T-helper 2 cell treated with Interferon-gamma antibody and Interleukin-4, amounts not matched to agents 5 μg/mL and 100 μg/mL, for 36 hours (primary cell): ENCODE results near the gene PTCD3.

Experiments
- DNase-seq: peaks from one replicate; pipeline ENCODE4 v3.0.0; 2021; ENCODE audit warnings: low spot score
- H3K27ac Mint-ChIP-seq: one replicate; pipeline ENCODE4 v1.8.0; 2021; ENCODE audit warnings: mild to moderate bottlenecking, mixed read lengths
- H3K27me3 Mint-ChIP-seq: one replicate; pipeline ENCODE4 v1.8.0; 2021; ENCODE audit warnings: low read depth, mixed read lengths
- H3K36me3 Mint-ChIP-seq: one replicate; pipeline ENCODE4 v1.8.0; 2021; ENCODE audit warnings: low read depth, mixed read lengths
- H3K4me1 Mint-ChIP-seq: one replicate; pipeline ENCODE4 v1.8.0; 2021; ENCODE audit warnings: low read depth, mixed read lengths
- H3K4me3 Mint-ChIP-seq: one replicate; pipeline ENCODE4 v1.8.0; 2022; ENCODE audit warnings: mild to moderate bottlenecking, moderate library complexity, mixed read lengths
- H3K9me3 Mint-ChIP-seq: one replicate; pipeline ENCODE4 v1.8.0; 2021; ENCODE audit warnings: mixed read lengths

Gene PTCD3

GRCh38 chr2:86073225-86073624 lies 32.8 kb upstream of the PTCD3 start:
- Mint-ChIP-seq H3K4me1 (peaks cover 16% of the 10 kb centered on the region), H3K4me3 (no peak overlapping the region), H3K36me3 (peaks cover 57% of the 10 kb centered on the region), H3K27ac (no peak overlapping the region), H3K27me3 (no peaks in the 10 kb centered on the region), H3K9me3 (no peaks in the 10 kb centered on the region)
- DNase-seq: no peak

GRCh38 chr2:86074256-86074655 lies 31.8 kb upstream of the PTCD3 start:
- Mint-ChIP-seq H3K4me1 (peaks cover 22% of the 10 kb centered on the region), H3K9me3 (no peaks in the 10 kb centered on the region), H3K4me3 (no peak overlapping the region), H3K27me3 (no peaks in the 10 kb centered on the region), H3K36me3 (peaks cover 62% of the 10 kb centered on the region), H3K27ac (no peak overlapping the region)
- no peak for DNase-seq

- DNase-seq: no peak
- Mint-ChIP-seq H3K36me3 (peaks cover 60% of the 10 kb centered on the region), H3K9me3 (no peaks in the 10 kb centered on the region), H3K4me3 (no peak overlapping the region), H3K27me3 (no peaks in the 10 kb centered on the region), H3K4me1 (peaks cover 25% of the 10 kb centered on the region), H3K27ac (no peak overlapping the region)
Observed at GRCh38 chr2:86074811-86075210, 31.2 kb upstream of the PTCD3 start.

GRCh38 chr2:86075886-86076285 lies 30.1 kb upstream of the PTCD3 start:
- Mint-ChIP-seq H3K4me3 (no peak overlapping the region), H3K4me1 (peaks cover 36% of the 10 kb centered on the region), H3K9me3 (no peaks in the 10 kb centered on the region), H3K36me3 (peaks cover 60% of the 10 kb centered on the region), H3K27ac (no peak overlapping the region), H3K27me3 (no peaks in the 10 kb centered on the region)
- no peak for DNase-seq

GRCh38 chr2:86078774-86079545 lies 27.1 kb upstream of the PTCD3 start:
- DNase-seq: no peak
- H3K27ac Mint-ChIP-seq: peak overlapping the region; percentile 66
- no peak overlapping the region for H3K4me3 Mint-ChIP-seq
- no peaks in the 10 kb centered on the region for H3K27me3 Mint-ChIP-seq
- no peaks in the 10 kb centered on the region for H3K9me3 Mint-ChIP-seq
- peaks cover 36% of the 10 kb centered on the region for H3K4me1 Mint-ChIP-seq
- peaks cover 46% of the 10 kb centered on the region for H3K36me3 Mint-ChIP-seq

GRCh38 chr2:86079981-86080911 lies 25.8 kb upstream of the PTCD3 start:
- Mint-ChIP-seq H3K4me1 (peaks cover 36% of the 10 kb centered on the region), H3K36me3 (peaks cover 46% of the 10 kb centered on the region), H3K27me3 (no peaks in the 10 kb centered on the region), H3K4me3 (no peak overlapping the region), H3K9me3 (no peaks in the 10 kb centered on the region), H3K27ac (peak overlapping the region; percentile 72)
- DNase-seq: peak; percentile 67

GRCh38 chr2:86081724-86082123 lies 24.3 kb upstream of the PTCD3 start:
- peaks cover 36% of the 10 kb centered on the region for H3K4me1 Mint-ChIP-seq
- no peak overlapping the region for H3K4me3 Mint-ChIP-seq
- H3K9me3 Mint-ChIP-seq: no peaks in the 10 kb centered on the region
- H3K27me3 Mint-ChIP-seq: no peaks in the 10 kb centered on the region
- no peak for DNase-seq
- peaks cover 42% of the 10 kb centered on the region for H3K36me3 Mint-ChIP-seq
- H3K27ac Mint-ChIP-seq: no peak overlapping the region

- Mint-ChIP-seq H3K4me1 (peaks cover 31% of the 10 kb centered on the region), H3K27me3 (no peaks in the 10 kb centered on the region), H3K4me3 (no peak overlapping the region), H3K9me3 (no peaks in the 10 kb centered on the region), H3K27ac (no peak overlapping the region), H3K36me3 (peaks cover 36% of the 10 kb centered on the region)
- DNase-seq: no peak
Observed at GRCh38 chr2:86082756-86083155, 23.3 kb upstream of the PTCD3 start.

GRCh38 chr2:86087936-86088850 lies 17.8 kb upstream of the PTCD3 start:
- no peak for DNase-seq
- H3K36me3 Mint-ChIP-seq: peaks cover 33% of the 10 kb centered on the region

GRCh38 chr2:86094229-86094628 lies 11.8 kb upstream of the PTCD3 start:
- DNase-seq: no peak
- Mint-ChIP-seq H3K36me3 (peaks cover 45% of the 10 kb centered on the region), H3K4me3 (no peak overlapping the region), H3K9me3 (no peaks in the 10 kb centered on the region), H3K4me1 (peaks cover 8% of the 10 kb centered on the region), H3K27me3 (no peaks in the 10 kb centered on the region), H3K27ac (no peak overlapping the region)

More at GRCh38 chr2:86087936-86088850, 17.8 kb upstream of the PTCD3 start:
- Mint-ChIP-seq H3K27me3 (no peaks in the 10 kb centered on the region), H3K27ac (no peak overlapping the region), H3K4me1 (no peaks in the 10 kb centered on the region), H3K9me3 (no peaks in the 10 kb centered on the region), H3K4me3 (no peak overlapping the region)

GRCh38 chr2:86097114-86097896 lies 8.7 kb upstream of the PTCD3 start:
- Mint-ChIP-seq H3K36me3 (peaks cover 41% of the 10 kb centered on the region), H3K27me3 (no peaks in the 10 kb centered on the region), H3K4me1 (peaks cover 10% of the 10 kb centered on the region), H3K4me3 (no peak overlapping the region), H3K9me3 (no peaks in the 10 kb centered on the region), H3K27ac (peak overlapping the region; percentile 35)
- DNase-seq: no peak

GRCh38 chr2:86097913-86098312 lies 8.1 kb upstream of the PTCD3 start:
- no peaks in the 10 kb centered on the region for H3K9me3 Mint-ChIP-seq
- H3K27ac Mint-ChIP-seq: no peak overlapping the region
- DNase-seq: no peak
- H3K4me3 Mint-ChIP-seq: no peak overlapping the region
- H3K27me3 Mint-ChIP-seq: no peaks in the 10 kb centered on the region
- peaks cover 46% of the 10 kb centered on the region for H3K36me3 Mint-ChIP-seq
- H3K4me1 Mint-ChIP-seq: peaks cover 15% of the 10 kb centered on the region

GRCh38 chr2:86102157-86102556 lies 3.9 kb upstream of the PTCD3 start:
- no peak overlapping the region for H3K27ac Mint-ChIP-seq
- peaks cover 39% of the 10 kb centered on the region for H3K36me3 Mint-ChIP-seq
- DNase-seq: no peak
- H3K9me3 Mint-ChIP-seq: no peaks in the 10 kb centered on the region
- peaks cover 31% of the 10 kb centered on the region for H3K4me1 Mint-ChIP-seq
- no peaks in the 10 kb centered on the region for H3K27me3 Mint-ChIP-seq
- no peak overlapping the region for H3K4me3 Mint-ChIP-seq
